Measurements from ENCODE around the gene CEP250.
"Not testable (repeated sequence)": the region's sequence is repeated elsewhere in the genome, so short reads cannot be mapped to it uniquely, and the experiment has no call there.

CEP250 gene

DNA sequence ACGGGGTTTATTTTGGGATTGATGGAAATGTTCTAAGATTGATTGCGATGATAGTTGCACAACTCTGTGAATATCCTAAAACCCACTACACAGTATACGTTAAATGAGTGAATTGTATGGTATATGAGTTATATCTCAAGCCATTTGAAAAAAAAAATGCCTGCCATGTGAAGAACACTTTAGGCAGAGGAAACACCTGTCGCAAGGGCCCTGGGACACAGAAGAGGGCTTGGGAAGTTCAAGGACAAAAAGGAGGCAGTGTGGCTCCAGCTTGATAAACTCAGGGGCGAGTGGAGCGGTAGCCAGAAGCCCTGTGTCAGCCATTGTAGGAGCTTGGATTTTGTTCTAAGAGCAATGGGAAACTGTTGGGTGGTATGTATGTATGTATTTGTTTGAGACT is 37.0 kb downstream of the CEP250 start:
- DNase-seq (ENCODE audit: low read depth), result no peak

DNA sequence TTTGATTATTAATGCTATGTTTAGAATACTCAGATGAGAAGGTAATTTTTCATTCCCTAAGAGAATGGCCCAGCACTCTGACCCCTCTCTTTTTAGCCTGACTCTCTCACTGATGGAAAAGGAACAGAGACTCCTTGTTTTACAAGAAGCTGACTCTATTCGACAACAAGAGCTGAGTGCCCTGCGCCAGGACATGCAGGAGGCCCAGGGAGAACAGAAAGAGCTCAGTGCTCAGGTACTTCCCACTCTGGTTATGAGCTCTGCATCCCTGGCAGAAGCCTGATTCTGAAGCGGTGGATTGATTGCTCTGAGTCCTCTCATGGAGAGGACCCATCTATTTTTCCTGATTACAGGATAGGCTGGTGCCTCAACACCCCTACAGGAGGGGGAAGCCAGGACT is 41.1 kb downstream of the CEP250 start:
- DNase-seq (ENCODE audit: low read depth), result no peak

DNA sequence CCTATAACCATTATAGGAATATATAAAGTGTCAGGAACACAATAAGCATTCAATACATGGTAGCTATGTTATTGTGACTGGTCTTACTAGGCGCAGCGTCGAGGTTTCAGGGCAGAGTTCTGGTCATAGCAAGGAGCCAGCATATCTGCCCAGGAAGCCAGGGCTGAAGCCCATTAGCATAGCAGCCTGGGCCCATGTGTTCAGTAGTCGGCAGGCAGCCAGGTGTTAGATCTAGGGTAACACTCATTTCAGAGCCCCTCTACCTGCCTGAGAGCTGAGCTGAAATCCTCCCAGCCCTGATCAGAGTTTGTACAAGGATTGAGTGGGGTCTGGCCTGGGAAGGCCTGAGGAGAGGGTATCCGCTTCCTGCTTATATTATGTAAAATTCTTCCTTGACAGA is 41.9 kb downstream of the CEP250 start:
- no peak for DNase-seq (ENCODE audit: low read depth)

DNA sequence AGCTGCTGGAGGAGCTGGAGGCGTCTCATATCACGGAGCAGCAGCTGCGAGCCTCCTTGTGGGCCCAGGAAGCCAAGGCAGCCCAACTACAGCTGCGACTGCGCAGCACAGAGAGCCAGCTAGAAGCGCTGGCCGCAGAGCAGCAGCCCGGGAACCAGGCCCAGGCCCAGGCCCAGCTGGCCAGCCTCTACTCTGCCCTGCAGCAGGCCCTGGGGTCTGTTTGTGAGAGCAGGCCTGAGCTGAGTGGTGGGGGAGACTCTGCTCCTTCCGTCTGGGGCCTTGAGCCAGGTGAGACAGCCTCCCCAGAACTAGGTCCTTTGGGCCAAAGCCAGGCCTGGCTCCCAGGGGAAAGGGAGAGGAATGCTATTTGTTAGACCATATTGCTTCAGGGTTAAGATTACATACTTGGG is 42.4 kb downstream of the CEP250 start:
- no peak for DNase-seq (ENCODE audit: low read depth)

DNA sequence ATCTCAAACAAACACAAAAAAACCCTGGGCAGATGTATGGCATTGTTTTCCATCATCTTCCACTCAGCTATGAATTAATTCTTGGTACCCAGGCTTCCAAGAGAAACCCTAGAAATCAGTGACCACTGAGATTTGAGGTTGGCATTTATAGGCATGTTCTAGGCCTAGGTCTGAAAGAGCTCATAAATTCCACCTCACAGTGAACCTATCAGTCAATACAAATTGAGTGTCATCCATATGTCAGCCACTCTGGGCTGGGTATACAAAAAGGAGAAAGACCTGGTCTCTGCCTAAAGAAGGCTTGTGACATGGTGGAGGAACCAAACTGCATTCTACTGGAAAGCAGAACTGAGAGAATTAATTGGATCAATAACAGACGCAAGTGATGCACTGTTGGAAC is 43.9 kb downstream of the CEP250 start:
- DNase-seq (ENCODE audit: low read depth), result no peak

GRCh38 chr20:35502352-35502751 is 47.0 kb downstream of the CEP250 start:
- no peak for DNase-seq (ENCODE audit: low read depth)

DNA sequence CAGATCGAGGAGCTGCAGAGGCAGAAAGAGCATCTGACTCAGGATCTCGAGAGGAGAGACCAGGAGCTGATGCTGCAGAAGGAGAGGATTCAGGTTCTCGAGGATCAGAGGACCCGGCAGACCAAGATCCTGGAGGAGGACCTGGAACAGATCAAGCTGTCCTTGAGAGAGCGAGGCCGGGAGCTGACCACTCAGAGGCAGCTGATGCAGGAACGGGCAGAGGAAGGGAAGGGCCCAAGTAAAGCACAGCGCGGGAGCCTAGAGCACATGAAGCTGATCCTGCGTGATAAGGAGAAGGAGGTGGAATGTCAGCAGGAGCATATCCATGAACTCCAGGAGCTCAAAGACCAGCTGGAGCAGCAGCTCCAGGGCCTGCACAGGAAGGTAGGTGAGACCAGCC is 47.9 kb downstream of the CEP250 start:
- no peak for DNase-seq (ENCODE audit: low read depth)

GRCh38 chr20:35503841-35504561 is 48.6 kb downstream of the CEP250 start:
- DNase-seq (ENCODE audit: low read depth), result no peak

- DNase-seq (ENCODE audit: low read depth), result no peak
Measured at GRCh38 chr20:35504751-35505150, 49.4 kb downstream of the CEP250 start.

DNA sequence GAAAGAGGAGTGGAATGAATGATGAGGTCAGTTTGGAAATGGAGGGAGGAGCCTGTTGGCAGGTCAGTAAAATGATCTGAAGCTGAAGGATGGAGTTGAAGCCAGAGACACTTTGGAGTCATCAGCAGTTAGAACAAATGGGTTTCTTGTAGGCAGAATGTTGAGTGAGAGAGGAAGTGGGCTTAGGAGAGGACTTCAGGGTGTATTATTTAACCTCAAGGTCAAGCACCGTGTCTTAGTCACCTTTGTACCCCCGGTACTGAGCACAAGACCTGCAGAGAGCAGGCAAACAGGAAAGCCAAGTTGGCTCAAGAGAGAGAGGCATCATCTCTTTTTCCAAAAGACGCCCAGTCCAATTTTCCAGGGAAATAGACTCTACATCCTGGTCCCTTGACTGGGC is 50.8 kb downstream of the CEP250 start:
- DNase-seq (ENCODE audit: low read depth), result no peak

DNA sequence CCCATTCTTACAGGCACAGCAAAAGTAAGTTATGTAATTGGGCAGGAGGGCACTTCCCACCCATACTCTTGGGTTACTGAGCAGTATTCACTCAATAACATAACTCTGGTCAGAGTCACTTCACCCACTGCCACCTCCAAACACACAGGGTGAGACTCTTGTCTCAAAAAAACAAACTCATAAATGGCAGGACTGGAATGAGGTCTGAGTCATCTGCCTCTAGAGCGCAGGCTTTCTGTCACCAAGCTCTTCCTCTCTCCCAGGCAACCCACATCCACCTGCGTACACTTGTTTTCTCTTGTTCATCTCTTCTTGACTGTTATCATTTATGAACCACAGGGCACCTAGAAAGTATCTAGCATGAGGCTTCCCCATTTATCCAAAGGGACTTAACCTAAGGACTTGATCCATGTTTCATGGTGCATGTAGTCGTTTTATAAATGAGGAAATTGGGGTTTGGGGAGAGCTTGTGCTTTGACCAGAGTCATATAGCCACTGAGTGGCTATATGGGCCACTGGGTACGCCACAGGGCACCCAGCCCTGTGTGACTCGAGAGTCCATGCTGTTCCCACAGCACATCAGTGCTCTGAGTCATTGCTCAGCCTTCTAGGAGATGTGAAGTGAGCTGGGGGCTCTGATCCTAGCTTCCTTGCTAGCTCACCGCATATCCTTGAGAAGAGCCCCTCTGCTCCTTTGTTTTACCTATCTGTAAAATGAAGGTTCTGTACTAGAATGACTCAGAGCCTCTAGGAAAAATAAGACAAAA is 51.7 kb downstream of the CEP250 start:
- DNase-seq (ENCODE audit: low read depth), result no peak

DNA sequence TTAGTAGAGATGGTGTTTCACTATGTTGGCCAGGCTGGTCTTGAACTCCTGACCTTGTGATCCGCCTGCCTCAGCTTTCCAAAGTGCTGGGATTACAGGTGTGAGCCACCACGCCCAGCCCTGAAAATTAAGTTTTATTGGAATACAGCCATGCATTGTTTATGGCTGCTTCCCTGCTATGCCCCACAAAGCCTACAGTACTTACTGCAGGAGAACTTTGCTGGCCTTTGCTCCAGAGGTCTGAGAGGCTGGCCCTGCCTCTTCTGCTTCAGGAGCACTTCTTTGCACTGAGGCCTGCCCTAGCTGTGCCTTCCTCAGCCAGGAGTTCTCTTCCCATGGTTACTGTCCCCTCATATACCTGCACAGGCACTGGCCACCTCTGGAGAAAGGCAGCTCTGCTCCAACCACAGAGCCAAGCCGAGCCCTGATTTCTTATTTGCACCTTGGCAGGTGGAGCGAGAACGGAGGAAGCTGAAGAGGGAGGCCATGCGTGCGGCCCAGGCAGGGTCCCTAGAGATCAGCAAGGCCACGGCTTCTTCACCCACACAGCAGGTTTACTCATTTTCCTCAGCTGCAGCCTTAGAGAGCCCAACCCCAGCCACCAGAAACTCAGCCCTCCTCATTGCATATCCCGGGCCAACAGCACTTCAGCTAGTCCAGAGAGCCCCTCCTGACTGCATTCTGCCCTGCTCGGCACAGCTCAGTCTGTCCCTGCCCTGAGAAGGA is 53.3 kb downstream of the CEP250 start:
- no peak for DNase-seq (ENCODE audit: low read depth)

GRCh38 chr20:35510951-35511735 is 55.7 kb downstream of the CEP250 start:
- no peak for DNase-seq (ENCODE audit: low read depth)

DNA sequence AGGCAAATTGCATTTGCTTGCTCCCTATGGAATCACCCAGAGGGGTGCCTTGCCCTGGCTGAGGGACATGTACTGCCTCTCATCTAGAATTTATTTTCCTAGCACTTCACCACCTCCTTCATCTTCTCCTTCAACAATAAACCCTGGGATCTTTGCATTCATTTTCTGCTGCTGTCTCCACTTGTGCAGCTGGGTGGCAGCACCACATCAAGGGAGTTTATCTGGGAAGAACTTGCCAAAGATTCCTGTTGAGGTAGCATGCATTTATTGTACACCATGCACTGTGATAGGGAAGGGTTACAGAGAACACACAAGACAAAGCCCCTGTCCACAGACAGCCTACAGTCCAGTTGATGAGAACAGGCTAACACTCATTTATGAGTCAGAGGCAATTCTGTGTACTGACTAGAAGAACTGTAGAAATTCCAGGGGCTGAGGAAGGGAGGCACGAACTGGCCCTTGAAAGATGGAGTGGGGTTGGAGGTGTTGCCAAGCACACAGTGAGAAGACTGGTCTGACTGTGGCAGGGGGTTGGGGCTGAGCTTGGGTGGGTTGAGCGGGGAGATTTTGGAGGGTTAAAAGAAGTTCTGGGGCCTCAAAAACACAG is 56.5 kb downstream of the CEP250 start:
- no peak for DNase-seq (ENCODE audit: low read depth)

DNA sequence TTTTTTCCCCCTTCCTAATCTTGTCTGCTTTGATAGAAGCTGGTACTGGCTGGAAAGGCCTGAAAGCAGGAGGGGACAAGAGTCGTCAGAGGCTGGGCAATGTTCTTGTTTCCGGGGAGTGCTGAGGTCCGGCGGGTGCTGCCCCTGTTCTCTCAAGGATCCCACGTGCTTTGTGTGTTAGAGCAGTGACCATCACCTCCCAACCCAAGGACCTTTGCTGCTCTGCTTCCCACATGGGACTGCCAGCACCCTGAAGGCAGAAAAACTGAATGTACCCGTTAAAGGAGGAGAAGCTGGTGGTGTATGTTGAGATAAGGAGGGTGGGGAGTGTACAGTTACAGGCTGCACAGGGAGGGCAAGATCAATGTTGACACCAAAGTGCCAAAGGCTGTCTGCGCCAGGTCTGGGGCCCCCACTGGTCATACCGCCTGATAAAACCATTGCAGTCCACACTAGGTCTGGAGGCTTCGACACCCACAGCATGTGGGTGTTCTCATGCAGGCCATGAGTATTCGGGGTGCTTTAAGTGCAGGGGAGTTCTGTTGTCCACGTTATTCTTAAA is 59.1 kb downstream of the CEP250 start:
- DNase-seq (ENCODE audit: low read depth), result no peak

DNA sequence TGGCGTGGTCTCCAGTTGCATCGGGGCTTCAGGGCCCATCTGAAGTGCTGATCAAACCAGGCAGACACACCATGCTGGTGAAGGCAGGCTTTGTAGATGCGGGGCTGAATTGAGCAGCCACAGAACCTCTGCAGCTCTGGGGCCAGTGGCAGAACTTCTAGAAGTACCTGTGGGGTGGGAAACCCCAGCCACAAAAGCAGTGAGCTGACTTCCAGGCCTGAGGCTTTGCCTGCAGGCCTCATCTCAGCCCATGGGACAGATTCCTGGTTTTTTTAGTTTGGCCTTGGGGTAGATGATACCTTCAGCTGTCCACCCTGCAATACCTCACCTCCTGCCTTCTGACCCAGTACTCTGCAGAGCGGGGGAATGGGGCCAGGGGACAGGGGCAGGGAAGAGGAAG is 59.9 kb downstream of the CEP250 start:
- no peak for DNase-seq (ENCODE audit: low read depth)

DNA sequence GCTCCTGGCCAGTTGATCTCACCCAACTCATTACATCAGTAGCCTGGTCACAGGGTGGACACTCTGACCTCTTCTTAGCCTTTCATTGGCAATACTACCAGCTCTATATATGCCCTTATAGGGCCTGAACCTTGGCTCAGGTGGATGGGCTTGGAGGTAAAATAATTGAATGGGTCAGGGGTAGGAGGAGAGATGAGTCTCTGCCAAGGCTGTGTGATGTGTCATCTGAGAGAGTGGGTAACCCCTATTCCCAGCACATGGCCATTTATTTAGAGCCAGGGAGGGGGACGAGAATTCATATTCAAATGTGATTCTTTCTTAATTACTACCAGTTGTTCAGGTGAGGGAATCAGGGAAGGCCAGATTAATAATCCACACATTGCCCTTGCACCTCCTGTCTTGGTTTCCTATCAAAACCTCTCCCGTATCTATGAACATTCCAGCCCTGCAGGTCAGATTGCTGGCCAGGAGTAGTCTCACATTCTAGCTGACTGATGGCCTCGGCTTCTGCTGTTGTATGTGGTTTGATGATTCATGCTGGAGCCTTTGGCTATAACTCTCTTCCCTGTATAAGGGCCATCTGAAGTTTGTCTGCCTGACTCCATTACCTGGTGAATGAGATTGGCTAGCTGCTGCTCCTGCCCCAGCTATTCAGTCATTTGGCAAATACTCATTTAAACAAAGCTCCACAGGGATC is 60.7 kb downstream of the CEP250 start:
- no peak for DNase-seq (ENCODE audit: low read depth)

- no peak for DNase-seq (ENCODE audit: low read depth)
Measured at GRCh38 chr20:35517125-35517524, 61.7 kb downstream of the CEP250 start.

DNA sequence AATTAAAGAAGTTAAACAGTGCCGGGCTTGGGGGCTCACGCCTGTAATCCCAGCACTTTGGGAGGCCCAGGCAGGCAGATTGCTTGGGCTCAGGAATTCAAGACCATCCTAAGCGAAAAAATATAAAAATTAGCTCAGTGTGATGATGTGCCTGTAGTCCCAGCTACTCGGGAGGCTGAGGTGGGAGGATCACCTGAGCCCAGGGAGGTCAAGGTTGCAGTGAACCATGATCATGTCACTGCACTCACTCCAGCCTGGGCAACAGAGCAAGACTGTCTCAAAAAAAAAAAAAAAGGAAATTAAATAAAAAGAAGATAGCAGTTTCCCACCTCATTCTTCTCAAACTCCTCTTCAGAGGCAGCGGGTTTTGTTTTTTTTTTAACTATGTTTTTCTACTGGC is 62.4 kb downstream of the CEP250 start:
- not testable (repeated sequence) for DNase-seq (ENCODE audit: low read depth)

GRCh38 chr20:35518955-35519354 is 63.6 kb downstream of the CEP250 start:
- DNase-seq (ENCODE audit: low read depth), result no peak
